Measurements from ENCODE around the gene TENM4.

TENM4 gene

DNA sequence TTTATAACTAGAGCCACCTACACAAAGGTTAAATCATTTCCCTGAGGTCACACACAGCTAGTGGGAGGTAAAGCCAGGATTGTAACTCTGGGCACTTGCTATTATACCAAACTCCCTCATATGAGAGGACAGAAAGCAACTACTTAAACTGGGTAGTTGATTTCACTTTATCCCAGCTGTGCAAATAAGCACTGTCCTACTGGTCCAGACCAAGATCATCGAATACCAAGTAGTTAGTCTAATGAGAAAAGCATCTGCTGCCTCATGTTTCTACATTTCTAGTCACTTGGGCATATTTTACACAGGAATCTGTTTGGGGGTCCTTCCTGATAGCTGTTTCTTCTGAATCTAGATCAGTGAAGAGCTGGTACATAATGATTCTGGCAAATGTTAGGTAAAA is 687.5 kb downstream of the TENM4 start:
- no peak for TF ChIP-seq CTCF (IDR thresholded peaks at IDR 0.05; ENCODE audit: borderline replicate concordance, insufficient read depth, low read depth, low read length)
- H3K4me3 ChIP-seq (ENCODE audit: low read depth, low read length) = no peak overlapping the region

- no peak for TF ChIP-seq CTCF (IDR thresholded peaks at IDR 0.05; ENCODE audit: borderline replicate concordance, insufficient read depth, low read depth, low read length)
- H3K4me3 ChIP-seq (ENCODE audit: low read depth, low read length) = no peak overlapping the region
These were observed 688.3 kb downstream of the TENM4 start for GRCh38 chr11:78752494-78752893.

GRCh38 chr11:78748918-78749690 is 691.7 kb downstream of the TENM4 start:
- no peak for TF ChIP-seq CTCF (IDR thresholded peaks at IDR 0.05; ENCODE audit: borderline replicate concordance, insufficient read depth, low read depth, low read length)
- no peak overlapping the region for H3K4me3 ChIP-seq (ENCODE audit: low read depth, low read length)

GRCh38 chr11:78744949-78745348 is 695.9 kb downstream of the TENM4 start:
- TF ChIP-seq CTCF (IDR thresholded peaks at IDR 0.05; ENCODE audit: borderline replicate concordance, insufficient read depth, low read depth, low read length) = no peak
- H3K4me3 ChIP-seq (ENCODE audit: low read depth, low read length) = no peak overlapping the region

DNA sequence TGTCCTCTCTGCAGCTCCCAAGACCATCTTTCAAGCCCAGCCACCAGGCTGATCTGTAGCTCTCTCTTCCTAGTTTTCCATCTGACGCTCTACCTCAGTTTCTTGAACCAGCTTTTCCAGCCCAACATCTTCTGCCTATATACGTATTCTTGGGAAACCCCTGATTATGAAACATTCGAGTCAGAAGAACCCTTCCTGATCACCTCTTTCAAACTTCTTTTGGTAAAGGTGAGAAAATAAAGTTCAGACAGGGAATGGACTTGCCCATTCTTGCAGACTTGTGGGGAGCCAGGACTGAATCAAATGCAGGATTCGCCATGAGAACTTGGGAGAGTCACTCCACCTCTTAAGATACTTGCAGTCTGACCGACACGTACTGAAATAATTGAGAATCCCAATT is 696.6 kb downstream of the TENM4 start:
- H3K4me3 ChIP-seq (ENCODE audit: low read depth, low read length) = no peak overlapping the region
- TF ChIP-seq CTCF (IDR thresholded peaks at IDR 0.05; ENCODE audit: borderline replicate concordance, insufficient read depth, low read depth, low read length) = no peak

- no peak overlapping the region for H3K4me3 ChIP-seq (ENCODE audit: low read depth, low read length)
- no peak for TF ChIP-seq CTCF (IDR thresholded peaks at IDR 0.05; ENCODE audit: borderline replicate concordance, insufficient read depth, low read depth, low read length)
These were observed 698.4 kb downstream of the TENM4 start for GRCh38 chr11:78742430-78742829.

GRCh38 chr11:78741741-78742140 is 699.1 kb downstream of the TENM4 start:
- no peak for TF ChIP-seq CTCF (IDR thresholded peaks at IDR 0.05; ENCODE audit: borderline replicate concordance, insufficient read depth, low read depth, low read length)

More at GRCh38 chr11:78741741-78742140, 699.1 kb downstream of the TENM4 start:
- no peak overlapping the region for H3K4me3 ChIP-seq (ENCODE audit: low read depth, low read length)

All from GM12875 (cell line).